HPDE6-E6E7 (cell line): ENCODE measurements around the gene USP17L24.
"Not testable (repeated sequence)": the region's sequence is repeated elsewhere in the genome, so short reads cannot be mapped to it uniquely, and the experiment has no call there.

Source experiments
- DNase-seq: peaks from one replicate; pipeline ENCODE4 v3.0.0; 2011; ENCODE audit warnings: missing footprints; ENCODE audit errors: extremely low spot score

USP17L24 gene, protein sequence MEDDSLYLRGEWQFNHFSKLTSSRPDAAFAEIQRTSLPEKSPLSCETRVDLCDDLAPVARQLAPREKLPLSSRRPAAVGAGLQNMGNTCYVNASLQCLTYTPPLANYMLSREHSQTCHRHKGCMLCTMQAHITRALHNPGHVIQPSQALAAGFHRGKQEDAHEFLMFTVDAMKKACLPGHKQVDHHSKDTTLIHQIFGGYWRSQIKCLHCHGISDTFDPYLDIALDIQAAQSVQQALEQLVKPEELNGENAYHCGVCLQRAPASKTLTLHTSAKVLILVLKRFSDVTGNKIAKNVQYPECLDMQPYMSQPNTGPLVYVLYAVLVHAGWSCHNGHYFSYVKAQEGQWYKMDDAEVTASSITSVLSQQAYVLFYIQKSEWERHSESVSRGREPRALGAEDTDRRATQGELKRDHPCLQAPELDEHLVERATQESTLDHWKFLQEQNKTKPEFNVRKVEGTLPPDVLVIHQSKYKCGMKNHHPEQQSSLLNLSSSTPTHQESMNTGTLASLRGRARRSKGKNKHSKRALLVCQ

DNA sequence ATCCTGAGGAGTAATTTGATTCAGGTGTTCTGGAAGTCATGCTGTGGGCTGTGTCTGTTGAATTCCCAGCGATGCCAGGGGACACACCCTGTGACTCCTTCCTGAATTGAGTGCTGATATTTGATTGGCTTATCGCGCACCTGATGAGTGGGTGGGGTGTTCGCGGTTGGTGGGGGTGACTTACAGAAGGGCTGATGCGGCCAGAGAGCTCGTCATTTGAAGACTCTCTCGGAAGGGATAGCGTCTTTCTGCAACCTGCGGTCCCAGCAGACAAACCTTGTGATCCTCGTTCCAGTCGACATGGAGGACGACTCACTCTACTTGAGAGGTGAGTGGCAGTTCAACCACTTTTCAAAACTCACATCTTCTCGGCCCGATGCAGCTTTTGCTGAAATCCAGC lies at the start of gene USP17L24:
USP17L24 (plus strand) TSS at position 301 of the 400 bp plus-strand sequence; CDS start at position 301, 0 bp downstream.
- not testable (repeated sequence) for DNase-seq

DNA sequence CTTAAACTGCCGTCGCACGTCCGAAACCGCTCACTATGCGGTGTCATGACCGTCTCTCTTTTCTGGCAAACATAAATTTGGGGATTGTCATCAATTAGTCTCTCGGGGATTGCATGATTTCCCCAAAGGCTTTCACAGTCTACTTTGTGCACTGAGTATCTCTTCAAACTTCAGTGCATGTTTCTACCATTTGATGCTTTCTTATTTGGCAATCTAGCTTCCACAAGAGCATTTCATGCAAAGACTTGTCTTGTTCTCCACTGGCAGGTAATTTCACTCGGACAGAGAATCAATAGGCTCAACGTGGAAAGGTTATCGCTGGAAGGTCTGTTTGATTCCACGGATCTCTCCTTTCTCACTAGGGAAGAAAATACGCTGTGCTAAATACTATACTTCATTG lies 774 bp upstream of the USP17L24 start:
- DNase-seq, result not testable (repeated sequence)

DNA sequence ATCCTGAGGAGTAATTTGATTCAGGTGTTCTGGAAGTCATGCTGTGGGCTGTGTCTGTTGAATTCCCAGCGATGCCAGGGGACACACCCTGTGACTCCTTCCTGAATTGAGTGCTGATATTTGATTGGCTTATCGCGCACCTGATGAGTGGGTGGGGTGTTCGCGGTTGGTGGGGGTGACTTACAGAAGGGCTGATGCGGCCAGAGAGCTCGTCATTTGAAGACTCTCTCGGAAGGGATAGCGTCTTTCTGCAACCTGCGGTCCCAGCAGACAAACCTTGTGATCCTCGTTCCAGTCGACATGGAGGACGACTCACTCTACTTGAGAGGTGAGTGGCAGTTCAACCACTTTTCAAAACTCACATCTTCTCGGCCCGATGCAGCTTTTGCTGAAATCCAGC lies 4.6 kb downstream of the USP17L24 start, which contains the start of gene USP17L25:
USP17L25 (plus strand) TSS at position 301 of the 400 bp plus-strand sequence; CDS start at position 301, 0 bp downstream.
- DNase-seq, result not testable (repeated sequence)

DNA sequence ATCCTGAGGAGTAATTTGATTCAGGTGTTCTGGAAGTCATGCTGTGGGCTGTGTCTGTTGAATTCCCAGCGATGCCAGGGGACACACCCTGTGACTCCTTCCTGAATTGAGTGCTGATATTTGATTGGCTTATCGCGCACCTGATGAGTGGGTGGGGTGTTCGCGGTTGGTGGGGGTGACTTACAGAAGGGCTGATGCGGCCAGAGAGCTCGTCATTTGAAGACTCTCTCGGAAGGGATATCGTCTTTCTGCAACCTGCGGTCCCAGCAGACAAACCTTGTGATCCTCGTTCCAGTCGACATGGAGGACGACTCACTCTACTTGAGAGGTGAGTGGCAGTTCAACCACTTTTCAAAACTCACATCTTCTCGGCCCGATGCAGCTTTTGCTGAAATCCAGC lies 9.4 kb downstream of the USP17L24 start, which contains the start of gene USP17L26:
USP17L26 (plus strand) TSS at position 301 of the 400 bp plus-strand sequence; CDS start at position 301, 0 bp downstream.
- DNase-seq, result not testable (repeated sequence)

DNA sequence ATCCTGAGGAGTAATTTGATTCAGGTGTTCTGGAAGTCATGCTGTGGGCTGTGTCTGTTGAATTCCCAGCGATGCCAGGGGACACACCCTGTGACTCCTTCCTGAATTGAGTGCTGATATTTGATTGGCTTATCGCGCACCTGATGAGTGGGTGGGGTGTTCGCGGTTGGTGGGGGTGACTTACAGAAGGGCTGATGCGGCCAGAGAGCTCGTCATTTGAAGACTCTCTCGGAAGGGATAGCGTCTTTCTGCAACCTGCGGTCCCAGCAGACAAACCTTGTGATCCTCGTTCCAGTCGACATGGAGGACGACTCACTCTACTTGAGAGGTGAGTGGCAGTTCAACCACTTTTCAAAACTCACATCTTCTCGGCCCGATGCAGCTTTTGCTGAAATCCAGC lies 14.1 kb downstream of the USP17L24 start, which contains the start of gene USP17L5:
USP17L5 (plus strand) TSS at position 301 of the 400 bp plus-strand sequence; CDS start at position 301, 0 bp downstream.
- DNase-seq, result not testable (repeated sequence)

DNA sequence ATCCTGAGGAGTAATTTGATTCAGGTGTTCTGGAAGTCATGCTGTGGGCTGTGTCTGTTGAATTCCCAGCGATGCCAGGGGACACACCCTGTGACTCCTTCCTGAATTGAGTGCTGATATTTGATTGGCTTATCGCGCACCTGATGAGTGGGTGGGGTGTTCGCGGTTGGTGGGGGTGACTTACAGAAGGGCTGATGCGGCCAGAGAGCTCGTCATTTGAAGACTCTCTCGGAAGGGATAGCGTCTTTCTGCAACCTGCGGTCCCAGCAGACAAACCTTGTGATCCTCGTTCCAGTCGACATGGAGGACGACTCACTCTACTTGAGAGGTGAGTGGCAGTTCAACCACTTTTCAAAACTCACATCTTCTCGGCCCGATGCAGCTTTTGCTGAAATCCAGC lies 18.9 kb downstream of the USP17L24 start, which contains the start of gene USP17L27:
USP17L27 (plus strand) TSS at position 301 of the 400 bp plus-strand sequence; CDS start at position 301, 0 bp downstream.
- not testable (repeated sequence) for DNase-seq

DNA sequence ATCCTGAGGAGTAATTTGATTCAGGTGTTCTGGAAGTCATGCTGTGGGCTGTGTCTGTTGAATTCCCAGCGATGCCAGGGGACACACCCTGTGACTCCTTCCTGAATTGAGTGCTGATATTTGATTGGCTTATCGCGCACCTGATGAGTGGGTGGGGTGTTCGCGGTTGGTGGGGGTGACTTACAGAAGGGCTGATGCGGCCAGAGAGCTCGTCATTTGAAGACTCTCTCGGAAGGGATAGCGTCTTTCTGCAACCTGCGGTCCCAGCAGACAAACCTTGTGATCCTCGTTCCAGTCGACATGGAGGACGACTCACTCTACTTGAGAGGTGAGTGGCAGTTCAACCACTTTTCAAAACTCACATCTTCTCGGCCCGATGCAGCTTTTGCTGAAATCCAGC lies 23.6 kb downstream of the USP17L24 start, which contains the start of gene USP17L28:
USP17L28 (plus strand) TSS at position 301 of the 400 bp plus-strand sequence; CDS start at position 301, 0 bp downstream.
- DNase-seq, result not testable (repeated sequence)

DNA sequence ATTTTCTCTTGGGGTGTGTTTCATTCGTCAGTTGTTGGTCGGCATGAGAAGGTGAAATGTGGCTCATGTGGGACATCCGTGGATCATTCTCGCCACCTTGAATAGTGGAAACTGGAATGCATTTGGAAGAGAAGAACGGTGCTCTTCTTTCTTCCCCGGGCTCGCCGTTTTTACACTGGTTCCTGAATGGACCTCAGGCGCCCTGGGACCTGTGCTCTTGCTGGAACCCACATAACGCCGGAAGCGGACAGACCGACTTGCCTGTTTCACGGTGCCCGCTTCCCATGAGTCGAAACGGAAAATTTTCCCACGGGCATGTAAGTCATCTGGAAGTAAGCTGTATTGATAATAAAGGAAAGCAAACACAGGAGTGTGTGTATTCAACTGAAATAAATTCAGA lies 25.9 kb downstream of the USP17L24 start:
- DNase-seq, result not testable (repeated sequence)

DNA sequence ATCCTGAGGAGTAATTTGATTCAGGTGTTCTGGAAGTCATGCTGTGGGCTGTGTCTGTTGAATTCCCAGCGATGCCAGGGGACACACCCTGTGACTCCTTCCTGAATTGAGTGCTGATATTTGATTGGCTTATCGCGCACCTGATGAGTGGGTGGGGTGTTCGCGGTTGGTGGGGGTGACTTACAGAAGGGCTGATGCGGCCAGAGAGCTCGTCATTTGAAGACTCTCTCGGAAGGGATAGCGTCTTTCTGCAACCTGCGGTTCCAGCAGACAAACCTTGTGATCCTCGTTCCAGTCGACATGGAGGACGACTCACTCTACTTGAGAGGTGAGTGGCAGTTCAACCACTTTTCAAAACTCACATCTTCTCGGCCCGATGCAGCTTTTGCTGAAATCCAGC lies 28.4 kb downstream of the USP17L24 start, which contains the start of gene USP17L29:
USP17L29 (plus strand) TSS at position 301 of the 400 bp plus-strand sequence; CDS start at position 301, 0 bp downstream.
- not testable (repeated sequence) for DNase-seq

DNA sequence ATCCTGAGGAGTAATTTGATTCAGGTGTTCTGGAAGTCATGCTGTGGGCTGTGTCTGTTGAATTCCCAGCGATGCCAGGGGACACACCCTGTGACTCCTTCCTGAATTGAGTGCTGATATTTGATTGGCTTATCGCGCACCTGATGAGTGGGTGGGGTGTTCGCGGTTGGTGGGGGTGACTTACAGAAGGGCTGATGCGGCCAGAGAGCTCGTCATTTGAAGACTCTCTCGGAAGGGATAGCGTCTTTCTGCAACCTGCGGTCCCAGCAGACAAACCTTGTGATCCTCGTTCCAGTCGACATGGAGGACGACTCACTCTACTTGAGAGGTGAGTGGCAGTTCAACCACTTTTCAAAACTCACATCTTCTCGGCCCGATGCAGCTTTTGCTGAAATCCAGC lies 37.9 kb downstream of the USP17L24 start, which contains the start of gene USP17L30:
USP17L30 (plus strand) TSS at position 301 of the 400 bp plus-strand sequence; CDS start at position 301, 0 bp downstream.
- not testable (repeated sequence) for DNase-seq
